B cell (primary cell): Measurements from ENCODE around the gene PTCHD1. TPM values are rescaled to one million over a fixed set of nuclear protein-coding genes. Genes with fewer than 3 reads are reported as not detected.

Source experiments
- ATAC-seq: fragments of 200-7000 bp; cut with Tn5 transposase; one replicate; pipeline ENCODE4 v1.10.0; 2021; ENCODE audit warnings: low read depth, mild to moderate bottlenecking, moderate number of reproducible peaks, moderate library complexity
- CTCF ChIA-PET: fragments of 350-600 bp; sonication (Branson Sonifier 250); formaldehyde crosslinking; loops from one replicate; lab custom pipeline; 2021; ENCODE audit warnings: antibody characterized with exemption, inconsistent platforms; lab: Charles Lee
- POLR2A ChIA-PET: fragments of 350-600 bp; sonication (Branson Sonifier 250); formaldehyde crosslinking; loops from one replicate; lab custom pipeline; 2021; ENCODE audit warnings: antibody characterized with exemption; lab: Charles Lee
- DNase-seq: peaks from one replicate; pipeline ENCODE4 v3.0.0; 2013
- H2AFZ ChIP-seq: 2 replicates; pipeline ENCODE4 v1.6.1; 2012; ENCODE audit warnings: mild to moderate bottlenecking, low read depth, low read length; ENCODE audit not compliant: insufficient read depth, poor library complexity, severe bottlenecking
- H3K27ac ChIP-seq, 2 donors: 1 replicate in 1 of 2; 2 replicates in 1 of 2; pipeline ENCODE4 v1.5.1; 2012 to 2013; ENCODE audit warnings: low read length in 2 of 2, mild to moderate bottlenecking in 2 of 2, moderate library complexity in 1 of 2
- H3K27me3 ChIP-seq, 4 experiments: fragments of 200-600 bp in 1 of 4; sonication (generic) in 1 of 4; replicated peaks in 1 of 4; 1 replicate in 2 of 4; 2 replicates in 2 of 4; pipeline versions ENCODE4 v1.6.1 to v1.7.0; 2013 to 2016; ENCODE audit warnings: low read length in 3 of 4, mild to moderate bottlenecking in 2 of 4, mixed read lengths in 1 of 4, moderate library complexity in 1 of 4; ENCODE audit not compliant: insufficient read depth in 4 of 4, control insufficient read depth in 3 of 4; ENCODE audit errors: control extremely low read depth in 1 of 4
- H3K36me3 ChIP-seq, 2 experiments: replicated peaks in 1 of 2; 1 replicate in 1 of 2; 2 replicates in 1 of 2; pipeline versions ENCODE4 v1.6.1 to v1.7.1; 2013; ENCODE audit warnings: low read length in 1 of 2; ENCODE audit not compliant: insufficient read depth in 2 of 2, control insufficient read depth in 1 of 2; ENCODE audit errors: control extremely low read depth in 1 of 2, extremely low read depth in 1 of 2
- H3K4me1 ChIP-seq, 2 donors: fragments of 200-600 bp in 1 of 2; sonication (generic) in 1 of 2; 1 replicate in 1 of 2; 2 replicates in 1 of 2; pipeline versions ENCODE4 v1.5.1 to v1.6.1; 2013 to 2017; ENCODE audit warnings: low read length in 2 of 2; ENCODE audit not compliant: control insufficient read depth in 2 of 2, insufficient read depth in 2 of 2
- H3K4me2 ChIP-seq: replicated peaks from 2 replicates; pipeline ENCODE3; 2012; ENCODE audit warnings: mild to moderate bottlenecking, low read depth, low read length; ENCODE audit not compliant: poor library complexity, severe bottlenecking
- H3K4me3 ChIP-seq, 5 experiments: fragments of 200-600 bp in 1 of 5; sonication (generic) in 1 of 5; 1 replicate in 3 of 5; 2 replicates in 2 of 5; pipeline versions ENCODE4 v1.5.1 to v1.7.0; 2011 to 2016; ENCODE audit warnings: low read length in 4 of 5, mild to moderate bottlenecking in 4 of 5, low read depth in 2 of 5, control low read depth in 1 of 5, moderate library complexity in 1 of 5; ENCODE audit not compliant: insufficient read depth in 1 of 5; ENCODE audit errors: control extremely low read depth in 1 of 5, extremely low read depth in 1 of 5
- H3K79me2 ChIP-seq: fragments of 200-600 bp; sonication (generic); one replicate; pipeline ENCODE4 v1.6.0; 2016; ENCODE audit warnings: low read length; ENCODE audit not compliant: control insufficient read depth, insufficient read depth
- H3K9ac ChIP-seq: fragments of 200-600 bp; sonication (generic); 2 replicates; pipeline ENCODE4 v1.6.1; 2017; ENCODE audit warnings: mild to moderate bottlenecking, low read length, moderate library complexity
- H3K9me3 ChIP-seq, 3 donors: one replicate each; pipeline versions ENCODE4 v1.6.1 to v1.7.1; 2013; ENCODE audit warnings: low read length in 2 of 3; ENCODE audit not compliant: control insufficient read depth in 2 of 3, insufficient read depth in 1 of 3; ENCODE audit errors: control extremely low read depth in 1 of 3
- H4K20me1 ChIP-seq: 2 replicates; pipeline ENCODE4 v1.6.0; 2012; ENCODE audit warnings: mild to moderate bottlenecking, low read length; ENCODE audit not compliant: insufficient read depth, control insufficient read depth, poor library complexity, severe bottlenecking
- H3K27ac Mint-ChIP-seq: one replicate; pipeline ENCODE4 v1.8.0; 2021; ENCODE audit warnings: mixed read lengths
- H3K27me3 Mint-ChIP-seq: one replicate; pipeline ENCODE4 v1.8.0; 2021; ENCODE audit warnings: mixed read lengths
- H3K4me1 Mint-ChIP-seq: one replicate; pipeline ENCODE4 v1.8.0; 2021; ENCODE audit warnings: mixed read lengths
- H3K4me3 Mint-ChIP-seq: one replicate; pipeline ENCODE4 v1.8.0; 2021; ENCODE audit warnings: mixed read lengths
- H3K9me3 Mint-ChIP-seq: one replicate; pipeline ENCODE4 v1.8.0; 2022; ENCODE audit warnings: mixed read lengths; ENCODE audit not compliant: insufficient read depth
- EZH2 ChIP-seq: IDR thresholded peaks from 2 replicates; pipeline ENCODE4 v1.6.1; 2012; ENCODE audit warnings: borderline replicate concordance, low read depth, mild to moderate bottlenecking, moderate library complexity, low read length; ENCODE audit not compliant: insufficient read depth, poor library complexity, severe bottlenecking
- WGBS: methylation state at CpG from one replicate; pipeline ENCODE4 v1.1.5; 2013; ENCODE audit warnings: missing lambda C conversion rate; ENCODE audit not compliant: insufficient coverage; 5-methylcytosine and 5-hydroxymethylcytosine counted together
- intact Hi-C: fragments of 100-400 bp; cut with micrococcal nuclease; formaldehyde crosslinking; loops from one replicate; pipeline ENCODE4 v1.10.0; 2022
- polyA plus RNA-seq: library from polyadenylated mRNA; depleted of rRNA; stranded (reverse); fragments of >200 nt; gene quantifications from 2 replicates; pipeline ENCODE4 v1.2.3, GENCODE V29; 2012
- total RNA-seq, 2 donors: library from RNA; stranded (reverse); fragments of 120-200 nt in 1 of 2; gene quantifications; 1 replicate in 1 of 2; 2 replicates in 1 of 2; pipeline versions ENCODE4 v1.2.3 to v1.2.4, GENCODE V29; 2013 to 2022
- TF ChIP-seq, protein P1 (sequence below): fragments of 200-600 bp; IDR thresholded peaks from one replicate; pipeline ENCODE4 v1.8.0; 2022; ENCODE audit warnings: antibody characterized with exemption, mild to moderate bottlenecking

The PTCHD1 gene
- total and polyA plus RNA-seq, 2 donors (not counting 1 experiment from before 2014, with no cell fraction given), result not detected

DNA sequence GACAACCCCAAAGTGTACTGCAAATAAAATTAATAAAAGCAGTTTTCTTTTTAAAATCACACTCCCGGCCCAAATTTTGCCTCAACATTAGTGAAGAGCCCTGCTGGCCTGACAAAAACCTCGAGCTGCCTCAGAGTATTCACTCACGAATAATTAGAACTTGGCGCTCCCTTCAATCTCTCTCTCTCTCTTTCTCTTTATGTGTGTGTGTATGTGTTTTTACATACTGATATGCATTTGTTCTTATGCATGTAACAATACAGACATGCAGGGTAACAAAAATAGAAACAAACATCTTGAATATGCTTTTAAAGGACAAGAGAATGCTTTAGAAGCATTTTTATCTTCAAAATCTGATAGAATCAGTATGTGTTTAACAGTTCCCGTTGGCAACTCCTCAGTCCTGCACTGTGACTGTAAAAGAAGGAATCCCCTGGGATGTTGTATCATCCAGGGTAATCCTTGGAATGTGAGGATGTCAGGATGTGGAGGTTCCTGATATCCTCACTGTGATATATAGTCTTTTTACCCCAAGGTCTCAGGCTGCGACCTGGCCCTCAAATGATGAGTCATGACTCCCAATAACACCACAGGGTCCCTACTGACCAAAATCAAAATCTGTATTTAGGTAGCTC lies 53.0 kb downstream of the PTCHD1 start:
- Histone ChIP-seq H3K79me2 (no peaks in the 10 kb centered on the region), H3K4me2 (no peak overlapping the region), H3K27me3 (peaks cover 0 to 4% (median 0%) of the 10 kb centered on the region in 4 experiments), H3K36me3 (no peaks in the 10 kb centered on the region), H4K20me1 (no peaks in the 10 kb centered on the region), H3K4me1 (no peaks in the 10 kb centered on the region), H3K27ac (no peak overlapping the region), H3K9me3 (no peaks in the 10 kb centered on the region), H2AFZ (no peak overlapping the region), H3K9ac (no peak overlapping the region), H3K4me3 (no peak overlapping the region)
- ChIA-PET CTCF (no interaction called here), POLR2A (no interaction called here)
- no peaks in the 10 kb centered on the region for H3K27me3 Mint-ChIP-seq
- intact Hi-C loops, result no loop called here
- H3K27ac Mint-ChIP-seq, result no peak overlapping the region
- H3K4me3 Mint-ChIP-seq, result no peak overlapping the region
- TF ChIP-seq, protein P1, sequence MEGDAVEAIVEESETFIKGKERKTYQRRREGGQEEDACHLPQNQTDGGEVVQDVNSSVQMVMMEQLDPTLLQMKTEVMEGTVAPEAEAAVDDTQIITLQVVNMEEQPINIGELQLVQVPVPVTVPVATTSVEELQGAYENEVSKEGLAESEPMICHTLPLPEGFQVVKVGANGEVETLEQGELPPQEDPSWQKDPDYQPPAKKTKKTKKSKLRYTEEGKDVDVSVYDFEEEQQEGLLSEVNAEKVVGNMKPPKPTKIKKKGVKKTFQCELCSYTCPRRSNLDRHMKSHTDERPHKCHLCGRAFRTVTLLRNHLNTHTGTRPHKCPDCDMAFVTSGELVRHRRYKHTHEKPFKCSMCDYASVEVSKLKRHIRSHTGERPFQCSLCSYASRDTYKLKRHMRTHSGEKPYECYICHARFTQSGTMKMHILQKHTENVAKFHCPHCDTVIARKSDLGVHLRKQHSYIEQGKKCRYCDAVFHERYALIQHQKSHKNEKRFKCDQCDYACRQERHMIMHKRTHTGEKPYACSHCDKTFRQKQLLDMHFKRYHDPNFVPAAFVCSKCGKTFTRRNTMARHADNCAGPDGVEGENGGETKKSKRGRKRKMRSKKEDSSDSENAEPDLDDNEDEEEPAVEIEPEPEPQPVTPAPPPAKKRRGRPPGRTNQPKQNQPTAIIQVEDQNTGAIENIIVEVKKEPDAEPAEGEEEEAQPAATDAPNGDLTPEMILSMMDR, result no peak
- no peak for TF ChIP-seq EZH2
- no peaks in the 10 kb centered on the region for H3K9me3 Mint-ChIP-seq
- no CpG with 5 or more reads among the region's 6 CpGs for WGBS
- DNase-seq (no peak), ATAC-seq (no peak)
- no peaks in the 10 kb centered on the region for H3K4me1 Mint-ChIP-seq

DNA sequence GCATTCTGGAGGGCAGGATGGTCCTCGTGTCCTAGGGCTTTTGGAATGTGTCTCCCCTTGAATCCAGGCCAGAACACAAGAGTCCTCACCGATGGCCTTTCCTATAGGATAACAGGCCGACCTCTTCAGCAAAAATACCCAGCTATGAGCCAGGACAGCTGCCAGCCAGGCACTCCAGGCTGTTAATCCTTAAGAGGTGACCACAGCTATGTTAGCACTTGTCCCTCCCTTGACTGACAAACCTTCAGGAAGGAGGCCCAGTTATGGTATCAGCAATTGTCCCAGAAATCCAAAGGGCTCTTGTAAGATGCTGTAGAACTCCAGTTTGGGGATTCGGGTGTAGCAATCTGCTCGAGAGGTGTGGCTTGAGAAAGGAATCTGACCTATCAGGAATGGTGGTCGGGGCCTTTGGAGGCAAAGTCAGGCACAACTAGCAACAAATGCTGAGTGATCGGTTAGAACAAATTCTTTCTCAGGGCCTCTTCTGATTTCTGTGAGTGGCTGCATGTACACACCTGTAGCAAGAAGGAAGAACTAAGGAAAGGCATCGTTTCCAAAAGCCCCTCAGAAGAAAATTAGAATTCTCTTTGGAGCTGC lies 54.6 kb downstream of the PTCHD1 start:
- Mint-ChIP-seq H3K27me3 (no peaks in the 10 kb centered on the region), H3K4me1 (no peaks in the 10 kb centered on the region), H3K27ac (no peak overlapping the region), H3K4me3 (no peak overlapping the region), H3K9me3 (no peaks in the 10 kb centered on the region)
- no peaks in the 10 kb centered on the region for H3K4me1 ChIP-seq
- H3K27ac ChIP-seq, result no peak overlapping the region
- ChIA-PET POLR2A (no interaction called here), CTCF (no interaction called here)
- ATAC-seq (no peak), DNase-seq (no peak)
- no peaks in the 10 kb centered on the region for H3K79me2 ChIP-seq
- WGBS, result 100% methylated on average over 1 of the region's 8 CpGs
- H3K36me3 ChIP-seq, result no peaks in the 10 kb centered on the region
- TF ChIP-seq, protein P1, result no peak
- no peak for TF ChIP-seq EZH2
- intact Hi-C loops, result no loop called here
- H3K4me2 ChIP-seq, result no peak overlapping the region
- H2AFZ ChIP-seq, result no peak overlapping the region
- H3K27me3 ChIP-seq, result peaks cover 0 to 4% (median 0%) of the 10 kb centered on the region in 4 experiments
- H3K4me3 ChIP-seq, result no peak overlapping the region
- H3K9ac ChIP-seq, result no peak overlapping the region
- no peaks in the 10 kb centered on the region for H3K9me3 ChIP-seq
- H4K20me1 ChIP-seq, result no peaks in the 10 kb centered on the region
